SU-DHL-6 (cell line): ENCODE results near the gene SLC35F1.

Source experiments
- H2AFZ ChIP-seq: fragments of 200-600 bp; sonication (generic); 2 replicates; pipeline ENCODE4 v1.6.1; 2014; ENCODE audit warnings: low read depth, mild to moderate bottlenecking, moderate library complexity, mixed read lengths, antibody characterized with exemption, low read length; ENCODE audit not compliant: severe bottlenecking
- H3F3A ChIP-seq: fragments of 200-600 bp; shearing (Covaris generic); 2 replicates; pipeline ENCODE4 v1.6.0; 2016; ENCODE audit warnings: antibody characterized with exemption, mild to moderate bottlenecking; ENCODE audit not compliant: insufficient read depth
- H3K27ac ChIP-seq: fragments of 200-600 bp; sonication (generic); 2 replicates; pipeline ENCODE4 v1.5.1; 2016; ENCODE audit warnings: low read depth, mild to moderate bottlenecking, low read length, moderate library complexity, mixed read lengths
- H3K27me3 ChIP-seq: fragments of 200-600 bp; sonication (generic), shearing (Covaris generic); 2 replicates; pipeline ENCODE4 v1.6.0; 2014; ENCODE audit warnings: mild to moderate bottlenecking, low read length
- H3K36me3 ChIP-seq: fragments of 200-600 bp; sonication (generic); 2 replicates; pipeline ENCODE4 v1.6.1; 2014; ENCODE audit warnings: mild to moderate bottlenecking, low read length, mixed read lengths
- H3K4me2 ChIP-seq: fragments of 300-600, 200-600 bp; shearing (Covaris generic), sonication (generic); 2 replicates; pipeline ENCODE4 v1.6.0; 2014; ENCODE audit warnings: low read length, low read depth, mild to moderate bottlenecking; ENCODE audit not compliant: poor library complexity, severe bottlenecking
- H3K4me3 ChIP-seq: fragments of 200-600 bp; sonication (generic); 2 replicates; pipeline ENCODE4 v1.5.1; 2014; ENCODE audit warnings: antibody characterized with exemption, low read length, mild to moderate bottlenecking, mixed read lengths; ENCODE audit not compliant: insufficient read depth, poor library complexity, severe bottlenecking
- H3K79me2 ChIP-seq: fragments of 200-600 bp; sonication (generic); 2 replicates; pipeline ENCODE4 v1.6.1; 2014; ENCODE audit warnings: mild to moderate bottlenecking, low read length, moderate library complexity; ENCODE audit not compliant: insufficient read depth
- H3K9ac ChIP-seq: fragments of 200-600 bp; sonication (generic); 2 replicates; pipeline ENCODE4 v1.7.0; 2014; ENCODE audit warnings: mild to moderate bottlenecking, low read length
- H3K9me2 ChIP-seq: fragments of 200-600 bp; sonication (generic); replicated peaks from 2 replicates; pipeline ENCODE4 v1.6.1; 2014; ENCODE audit warnings: low read length; ENCODE audit not compliant: insufficient read depth
- H3K9me3 ChIP-seq: fragments of 200-600 bp; sonication (generic); 2 replicates; pipeline ENCODE4 v1.6.1; 2014; ENCODE audit warnings: low read length, mixed read lengths; ENCODE audit not compliant: insufficient read depth
- H4K20me1 ChIP-seq: fragments of 200-600 bp; sonication (generic); 2 replicates; pipeline ENCODE4 v1.6.1; 2014; ENCODE audit warnings: low read depth, mild to moderate bottlenecking, antibody characterized with exemption, low read length, moderate library complexity, mixed read lengths
- EZH2phosphoT487 ChIP-seq: fragments of 200-600 bp; sonication (generic), shearing (Covaris generic); conservative IDR thresholded peaks from 2 replicates; pipeline ENCODE4 v1.6.1; 2018; ENCODE audit warnings: mild to moderate bottlenecking, antibody characterized with exemption, low read length, moderate library complexity, mixed read lengths
- TF ChIP-seq, protein P1 (sequence below): fragments of 200-600 bp; sonication (generic); IDR thresholded peaks from one replicate; pipeline ENCODE4 v1.5.1; 2017; ENCODE audit warnings: antibody characterized with exemption, mild to moderate bottlenecking, low read length, moderate library complexity; ENCODE audit not compliant: insufficient read depth, poor library complexity, severe bottlenecking

Gene SLC35F1

DNA sequence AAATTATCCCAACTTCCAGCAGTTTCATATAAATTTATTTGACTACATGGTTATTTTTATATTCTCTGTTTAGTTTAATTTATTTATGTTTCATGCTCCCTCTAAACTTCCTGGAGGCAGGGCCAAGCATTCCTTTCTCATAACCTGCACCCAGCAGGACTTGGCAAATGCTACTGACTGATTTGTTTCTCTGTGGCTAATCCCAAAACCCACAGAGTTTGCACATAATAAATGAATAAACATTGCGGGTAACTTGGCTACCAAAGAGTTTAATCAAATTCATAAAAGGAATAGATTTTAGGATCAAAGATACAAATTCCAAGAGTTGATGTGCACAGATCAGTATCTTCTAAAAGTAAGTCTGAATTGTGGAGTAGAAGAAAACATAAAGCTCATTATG lies 239.5 kb downstream of the SLC35F1 start:
- Histone ChIP-seq H3K9me3 (no peaks in the 10 kb centered on the region), H4K20me1 (no peaks in the 10 kb centered on the region), H3K9me2 (no peaks in the 10 kb centered on the region), H3K9ac (no peak overlapping the region), H3K36me3 (no peaks in the 10 kb centered on the region), H2AFZ (no peak overlapping the region), H3K27ac (no peak overlapping the region), H3F3A (no peaks in the 10 kb centered on the region), H3K27me3 (no peaks in the 10 kb centered on the region), H3K79me2 (no peaks in the 10 kb centered on the region), H3K4me3 (no peak overlapping the region), H3K4me2 (no peak overlapping the region)
- no peak for TF ChIP-seq EZH2phosphoT487
- TF ChIP-seq, protein P1, sequence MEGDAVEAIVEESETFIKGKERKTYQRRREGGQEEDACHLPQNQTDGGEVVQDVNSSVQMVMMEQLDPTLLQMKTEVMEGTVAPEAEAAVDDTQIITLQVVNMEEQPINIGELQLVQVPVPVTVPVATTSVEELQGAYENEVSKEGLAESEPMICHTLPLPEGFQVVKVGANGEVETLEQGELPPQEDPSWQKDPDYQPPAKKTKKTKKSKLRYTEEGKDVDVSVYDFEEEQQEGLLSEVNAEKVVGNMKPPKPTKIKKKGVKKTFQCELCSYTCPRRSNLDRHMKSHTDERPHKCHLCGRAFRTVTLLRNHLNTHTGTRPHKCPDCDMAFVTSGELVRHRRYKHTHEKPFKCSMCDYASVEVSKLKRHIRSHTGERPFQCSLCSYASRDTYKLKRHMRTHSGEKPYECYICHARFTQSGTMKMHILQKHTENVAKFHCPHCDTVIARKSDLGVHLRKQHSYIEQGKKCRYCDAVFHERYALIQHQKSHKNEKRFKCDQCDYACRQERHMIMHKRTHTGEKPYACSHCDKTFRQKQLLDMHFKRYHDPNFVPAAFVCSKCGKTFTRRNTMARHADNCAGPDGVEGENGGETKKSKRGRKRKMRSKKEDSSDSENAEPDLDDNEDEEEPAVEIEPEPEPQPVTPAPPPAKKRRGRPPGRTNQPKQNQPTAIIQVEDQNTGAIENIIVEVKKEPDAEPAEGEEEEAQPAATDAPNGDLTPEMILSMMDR: no peak

DNA sequence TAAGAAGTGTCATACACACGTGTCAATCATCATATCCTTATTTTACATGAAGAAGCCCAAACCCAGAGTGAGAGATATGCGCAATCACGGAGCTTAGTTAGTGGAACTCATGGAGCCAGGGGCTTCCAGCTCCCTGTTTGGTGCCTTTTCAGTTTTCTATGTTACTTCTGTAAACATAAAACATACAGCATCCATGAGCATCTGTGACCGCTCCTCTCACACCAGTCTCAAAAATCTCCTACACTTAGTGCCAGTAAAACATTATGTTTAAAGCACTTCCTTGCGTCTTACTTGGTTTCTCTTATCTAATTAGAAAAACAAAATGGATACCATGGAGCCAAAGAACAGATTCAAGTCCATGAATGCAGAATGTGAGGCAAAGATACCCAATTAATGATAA lies 240.4 kb downstream of the SLC35F1 start:
- no peaks in the 10 kb centered on the region for H3K9me3 ChIP-seq
- H3K4me3 ChIP-seq: no peak overlapping the region
- H3K9ac ChIP-seq: no peak overlapping the region
- H3K27ac ChIP-seq: no peak overlapping the region
- no peak overlapping the region for H2AFZ ChIP-seq
- no peak overlapping the region for H3K4me2 ChIP-seq
- no peaks in the 10 kb centered on the region for H3F3A ChIP-seq
- TF ChIP-seq, protein P1: no peak
- no peak for TF ChIP-seq EZH2phosphoT487
- H4K20me1 ChIP-seq: no peaks in the 10 kb centered on the region
- no peaks in the 10 kb centered on the region for H3K79me2 ChIP-seq
- H3K27me3 ChIP-seq: no peaks in the 10 kb centered on the region
- H3K9me2 ChIP-seq: no peaks in the 10 kb centered on the region
- no peaks in the 10 kb centered on the region for H3K36me3 ChIP-seq

DNA sequence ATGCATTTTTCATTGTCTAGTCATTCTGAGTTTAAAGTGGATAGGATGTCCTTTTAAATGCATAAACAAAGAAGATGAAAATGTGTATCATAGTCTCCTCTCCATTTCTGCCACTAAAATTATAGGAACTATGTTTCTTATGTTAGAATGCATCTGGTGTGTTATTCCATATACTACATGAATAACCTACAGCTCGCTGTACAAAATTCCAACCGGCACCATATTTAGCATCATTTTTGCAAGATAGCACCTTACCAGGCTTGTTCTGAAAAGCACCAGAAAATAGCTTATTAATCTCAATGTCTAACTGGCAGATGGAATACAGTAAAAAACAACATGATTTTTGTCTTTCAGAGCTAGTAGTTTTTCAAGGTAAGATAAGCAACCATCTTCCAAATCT lies 241.5 kb downstream of the SLC35F1 start:
- H3K27ac ChIP-seq: no peak overlapping the region
- no peaks in the 10 kb centered on the region for H3K36me3 ChIP-seq
- H3K4me3 ChIP-seq: no peak overlapping the region
- no peaks in the 10 kb centered on the region for H3K9me2 ChIP-seq
- no peaks in the 10 kb centered on the region for H4K20me1 ChIP-seq
- no peaks in the 10 kb centered on the region for H3F3A ChIP-seq
- H3K79me2 ChIP-seq: no peaks in the 10 kb centered on the region
- H3K27me3 ChIP-seq: no peaks in the 10 kb centered on the region
- H2AFZ ChIP-seq: no peak overlapping the region
- H3K9ac ChIP-seq: no peak overlapping the region
- TF ChIP-seq EZH2phosphoT487: no peak
- no peak overlapping the region for H3K4me2 ChIP-seq
- H3K9me3 ChIP-seq: no peaks in the 10 kb centered on the region

DNA sequence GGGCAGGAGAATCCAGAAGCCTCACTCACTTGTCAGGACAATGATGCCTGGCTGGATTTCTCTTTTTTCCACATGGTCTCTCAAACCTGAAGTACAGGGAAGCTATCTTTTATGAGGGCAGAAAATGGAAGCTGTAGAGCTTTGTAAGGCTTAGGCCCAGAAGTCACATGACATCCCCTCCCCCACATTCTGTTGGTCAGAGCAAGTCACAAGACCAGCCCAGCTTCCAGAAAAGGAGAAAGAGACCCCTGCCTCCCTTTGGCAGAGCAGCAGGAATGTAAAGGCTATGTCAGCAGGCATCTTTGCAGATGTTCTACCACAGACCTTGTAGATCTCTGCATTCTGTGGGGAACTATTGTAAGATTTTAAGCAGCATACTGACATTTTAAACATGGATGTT lies 245.5 kb downstream of the SLC35F1 start:
- Histone ChIP-seq H3K9ac (no peak overlapping the region), H3K9me2 (no peaks in the 10 kb centered on the region), H3K27ac (no peak overlapping the region), H3K4me3 (no peak overlapping the region), H3K79me2 (no peaks in the 10 kb centered on the region), H3K4me2 (no peak overlapping the region), H2AFZ (no peak overlapping the region), H4K20me1 (no peaks in the 10 kb centered on the region), H3F3A (no peaks in the 10 kb centered on the region), H3K36me3 (no peaks in the 10 kb centered on the region), H3K9me3 (no peaks in the 10 kb centered on the region), H3K27me3 (no peaks in the 10 kb centered on the region)
- TF ChIP-seq, protein P1: no peak
- no peak for TF ChIP-seq EZH2phosphoT487
